HG02588 (cell line): ENCODE data around the gene FLNC.

ENCODE experiments used
- ATAC-seq: cut with Tn5 transposase; IDR thresholded peaks from one replicate; pipeline ENCODE4 v1.9.1; 2021; ENCODE audit warnings: mild to moderate bottlenecking, moderate library complexity; ENCODE audit not compliant: unreplicated experiment

Gene FLNC

GRCh38 chr7:128829391-128830166, 627 bp upstream of the FLNC start:
- no peak for ATAC-seq

GRCh38 chr7:128831178-128831993, 1.2 kb downstream of the FLNC start:
- no peak for ATAC-seq

GRCh38 chr7:128831994-128832879, 2.0 kb downstream of the FLNC start:
- ATAC-seq = no peak

GRCh38 chr7:128832880-128833147, 2.6 kb downstream of the FLNC start:
- no peak for ATAC-seq

- no peak for ATAC-seq
These were observed 3.1 kb downstream of the FLNC start for GRCh38 chr7:128833148-128833945.

- ATAC-seq = no peak
These were observed 3.7 kb downstream of the FLNC start for GRCh38 chr7:128833946-128834325.

GRCh38 chr7:128835231-128835751, 5.1 kb downstream of the FLNC start:
- no peak for ATAC-seq

- no peak for ATAC-seq
These were observed 5.8 kb downstream of the FLNC start for GRCh38 chr7:128835790-128836641.

- ATAC-seq = no peak
These were observed 6.6 kb downstream of the FLNC start for GRCh38 chr7:128836729-128837348.

GRCh38 chr7:128837521-128837921, 7.3 kb downstream of the FLNC start:
- ATAC-seq = no peak

GRCh38 chr7:128838109-128838779, 8.0 kb downstream of the FLNC start:
- ATAC-seq = no peak

GRCh38 chr7:128838981-128839731, 8.9 kb downstream of the FLNC start:
- ATAC-seq = no peak

- ATAC-seq = no peak
These were observed 9.6 kb downstream of the FLNC start for GRCh38 chr7:128839751-128840177.

- no peak for ATAC-seq
These were observed 10.3 kb downstream of the FLNC start for GRCh38 chr7:128840326-128841170.

GRCh38 chr7:128841171-128841690, 11.0 kb downstream of the FLNC start:
- ATAC-seq = no peak

- ATAC-seq = no peak
These were observed 11.9 kb downstream of the FLNC start for GRCh38 chr7:128841921-128842673.
